Stimulated activated CD4-positive, alpha-beta T cell treated with anti-CD3 and anti-CD28 coated beads, Interleukin-4, amount 100 ng/mL, for 48 hours (primary cell): ENCODE measurements around the gene FCAMR.
A peak's percentile ranks its signal among the peaks of the same experiment; 100 is the strongest.

Experiments
- DNase-seq, 2 donors: peaks; one replicate each; pipeline ENCODE4 v3.0.0-alpha.2; 2020; ENCODE audit warnings: low read depth in 2 of 2

FCAMR gene

GRCh38 chr1:206957639-206958038 lies 12.6 kb downstream of the FCAMR start:
- DNase-seq = no peak

DNA sequence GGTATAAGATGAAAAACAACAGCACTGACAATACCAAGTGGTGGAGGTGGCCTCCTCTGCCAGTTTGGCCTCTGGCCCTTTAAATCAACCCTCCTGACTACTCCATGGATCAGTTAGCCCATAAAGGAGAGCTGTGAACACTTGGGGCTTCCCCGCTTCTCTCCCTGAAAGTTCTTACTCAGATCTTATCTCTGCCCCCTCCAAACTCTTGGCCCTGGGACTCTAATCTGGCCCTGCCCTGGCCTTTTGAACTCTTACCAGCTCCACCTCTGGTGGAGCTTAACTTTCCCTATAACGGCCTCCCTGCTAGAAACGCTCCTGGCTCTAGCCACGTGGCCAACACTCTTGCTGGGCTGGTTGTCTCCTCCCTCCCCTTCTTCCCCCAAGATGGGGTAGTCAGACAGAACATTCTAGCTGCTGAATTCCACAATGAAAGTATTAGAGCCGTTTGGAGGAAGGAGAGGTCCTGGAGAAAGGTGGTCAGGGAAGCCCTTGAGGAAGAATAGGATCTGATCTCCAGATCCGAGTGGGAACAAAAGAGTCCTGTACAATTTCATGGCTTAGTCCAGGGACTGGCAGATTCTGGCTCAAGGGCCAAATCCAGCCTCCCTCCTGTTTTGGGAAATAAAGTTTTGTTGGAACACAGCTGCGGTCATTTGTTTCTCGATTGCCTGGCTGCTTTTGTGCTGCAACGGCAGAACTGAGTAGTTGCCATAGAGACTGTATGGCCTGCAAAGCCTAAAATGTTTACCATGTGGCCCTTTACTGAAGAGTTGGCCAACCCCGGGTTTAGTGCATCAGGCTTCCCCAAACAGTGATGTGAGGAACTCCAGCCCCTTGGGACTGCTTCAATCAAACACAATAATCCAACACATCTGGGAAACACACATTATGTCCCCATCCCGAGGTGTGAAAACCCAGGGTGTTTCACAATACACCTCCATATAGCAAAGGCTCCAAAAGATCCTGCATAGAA lies 14.5 kb downstream of the FCAMR start:
- DNase-seq = no peak

DNA sequence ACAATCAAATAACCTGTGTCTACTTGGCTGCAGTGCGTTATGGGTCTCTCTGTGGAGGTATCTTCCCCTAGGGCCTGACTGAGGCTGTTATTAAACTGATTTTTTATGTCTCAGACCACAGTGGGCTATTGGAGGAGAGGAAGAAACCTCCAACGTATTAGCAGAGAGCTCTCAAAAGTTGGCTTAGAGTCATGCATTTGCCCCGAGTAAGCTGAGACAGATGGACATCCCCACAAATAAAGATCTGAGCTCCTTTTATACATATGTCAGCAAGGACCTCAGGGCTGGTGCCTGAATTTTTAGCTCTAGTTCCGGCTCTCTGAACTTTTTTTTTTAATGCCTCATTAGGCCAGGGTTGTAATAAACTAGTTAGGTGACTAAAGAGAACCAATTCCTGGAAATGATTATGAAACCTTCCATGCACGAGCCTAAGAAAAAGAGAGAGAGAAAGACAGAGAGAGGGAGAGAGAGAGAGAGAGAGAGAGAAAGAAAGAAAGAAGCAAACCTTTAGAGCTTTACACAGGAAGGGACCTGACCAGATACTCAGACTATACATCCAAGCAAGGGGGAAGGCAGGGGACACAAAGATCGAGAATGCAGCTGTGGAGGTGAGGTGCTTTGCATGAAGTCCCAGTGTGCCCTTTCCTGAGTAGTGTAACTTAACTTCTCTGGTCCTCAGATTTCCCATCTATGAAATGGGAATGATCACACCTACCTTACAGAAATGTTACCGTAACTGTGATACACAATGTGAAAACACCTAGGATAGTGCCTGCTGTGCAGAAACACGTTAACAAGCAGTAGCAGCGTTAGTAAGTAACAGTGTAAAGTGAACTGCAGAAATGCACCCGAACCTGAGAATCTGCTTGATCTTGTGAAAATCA lies 15.6 kb downstream of the FCAMR start:
- DNase-seq = no peak

DNA sequence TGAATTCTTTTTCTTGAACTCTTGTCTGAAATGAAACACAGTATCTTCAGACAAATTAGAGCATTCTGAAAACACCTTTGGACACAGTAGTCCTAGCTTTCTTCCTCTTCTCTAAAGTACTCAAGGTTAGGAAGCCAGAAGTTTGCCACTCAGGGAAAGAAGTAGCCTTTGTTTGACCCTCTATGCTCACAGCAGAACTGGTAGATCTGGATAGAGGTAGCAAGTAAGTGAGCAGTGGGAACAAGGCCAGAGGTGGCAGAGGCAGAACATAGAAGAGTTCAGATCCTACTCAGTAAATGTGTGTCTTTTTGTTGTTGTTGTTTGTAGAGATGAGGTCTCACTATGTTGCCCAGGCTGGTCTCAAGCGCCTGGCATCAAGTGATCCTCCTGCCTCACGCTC lies 16.6 kb downstream of the FCAMR start:
- DNase-seq = no peak

DNA sequence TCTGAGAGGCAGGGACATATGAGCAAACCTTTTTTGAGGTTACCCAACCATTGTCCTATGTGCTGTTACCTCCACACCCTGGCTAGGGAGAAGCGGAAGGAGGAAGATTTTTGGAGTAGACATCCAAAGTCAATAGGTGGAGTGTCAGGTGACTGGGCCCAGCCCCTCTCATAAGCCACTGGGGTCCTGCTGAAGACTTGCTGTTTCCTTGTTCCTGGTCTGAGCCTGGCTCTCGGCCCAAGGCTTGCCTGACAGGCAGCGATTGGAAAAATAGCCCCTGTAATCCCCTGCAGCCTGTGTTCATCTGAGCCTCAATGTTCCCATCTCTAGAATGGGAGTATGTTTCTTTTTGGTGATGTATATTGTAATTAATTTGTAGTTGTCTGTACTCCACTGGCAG lies 17.1 kb downstream of the FCAMR start:
- DNase-seq = no peak

DNA sequence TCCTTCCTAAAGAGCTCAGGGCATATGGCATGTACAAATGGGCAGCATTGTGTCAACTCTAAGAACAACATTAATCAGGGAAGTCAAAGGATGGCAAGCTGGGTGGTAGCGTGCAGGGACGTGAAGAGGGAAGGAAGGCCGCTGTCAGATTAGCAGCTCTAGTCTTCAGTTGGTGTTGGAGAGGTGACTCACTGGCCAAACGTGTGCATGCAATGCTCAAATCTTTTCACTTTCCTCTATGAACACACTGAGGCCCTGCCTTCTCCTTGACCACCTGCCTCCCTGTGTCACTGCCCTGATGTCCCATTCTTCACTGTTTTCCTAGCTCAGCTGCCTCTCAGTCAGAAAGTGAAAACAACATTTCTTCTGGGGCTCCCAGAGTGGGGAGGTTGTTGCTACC lies 18.1 kb downstream of the FCAMR start:
- no peak for DNase-seq

- DNase-seq = no peak
Measured at GRCh38 chr1:206951318-206952100, 18.8 kb downstream of the FCAMR start.

- DNase-seq = no peak
Measured at GRCh38 chr1:206949641-206950040, 20.6 kb downstream of the FCAMR start.

- DNase-seq = no peak
Measured at GRCh38 chr1:206949208-206949607, 21.1 kb downstream of the FCAMR start.

DNA sequence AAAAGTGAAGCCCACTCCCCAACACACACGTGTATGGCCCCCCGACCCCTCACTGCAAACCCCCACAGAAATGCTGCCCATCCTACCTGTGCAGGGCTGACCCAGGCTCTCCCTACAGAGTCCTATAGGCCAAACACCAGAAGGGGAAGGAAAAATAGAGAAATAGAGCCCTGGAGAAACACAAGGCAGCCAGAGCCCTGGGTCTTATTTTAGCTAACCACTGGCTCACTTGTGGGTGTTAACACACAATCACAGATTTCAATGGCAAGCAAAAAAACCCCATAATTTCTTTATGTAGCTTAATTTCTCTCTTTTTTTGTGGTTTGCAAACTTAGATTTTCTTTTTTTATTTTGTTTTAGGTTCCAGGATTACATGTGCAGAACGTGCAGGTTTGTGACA lies 23.0 kb downstream of the FCAMR start:
- no peak for DNase-seq

- no peak for DNase-seq
Measured at GRCh38 chr1:206946261-206946660, 24.0 kb downstream of the FCAMR start, which contains the start of gene PIGR. Gene PIGR (minus strand): TSS chr1:206946466. CDS start chr1:206940531, 5,935 bp downstream.

GRCh38 chr1:206945779-206946178 lies 24.5 kb downstream of the FCAMR start:
- DNase-seq = no peak

- DNase-seq = no peak
Measured at GRCh38 chr1:206944703-206945102, 25.6 kb downstream of the FCAMR start.

GRCh38 chr1:206941766-206942418 lies 28.4 kb downstream of the FCAMR start:
- DNase-seq = no peak

DNA sequence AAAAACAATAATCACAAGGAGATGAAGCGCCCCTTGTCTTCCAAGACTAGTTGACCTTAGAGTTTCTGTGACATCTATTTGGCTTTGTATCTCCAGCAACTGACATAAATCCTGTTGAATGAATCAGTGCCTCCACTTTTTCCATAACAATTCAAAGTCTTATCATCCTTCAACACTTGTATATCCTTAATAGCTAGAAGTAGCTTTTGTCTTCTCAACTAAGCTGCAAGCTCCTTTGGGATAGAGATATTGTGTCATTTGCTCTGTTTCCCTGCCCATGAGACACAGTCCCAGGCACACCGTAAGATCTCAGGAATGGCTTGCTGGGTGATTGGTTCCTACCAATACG lies 29.7 kb downstream of the FCAMR start:
- DNase-seq = no peak

- no peak for DNase-seq
Measured at GRCh38 chr1:206939841-206940587, 30.2 kb downstream of the FCAMR start.

DNA sequence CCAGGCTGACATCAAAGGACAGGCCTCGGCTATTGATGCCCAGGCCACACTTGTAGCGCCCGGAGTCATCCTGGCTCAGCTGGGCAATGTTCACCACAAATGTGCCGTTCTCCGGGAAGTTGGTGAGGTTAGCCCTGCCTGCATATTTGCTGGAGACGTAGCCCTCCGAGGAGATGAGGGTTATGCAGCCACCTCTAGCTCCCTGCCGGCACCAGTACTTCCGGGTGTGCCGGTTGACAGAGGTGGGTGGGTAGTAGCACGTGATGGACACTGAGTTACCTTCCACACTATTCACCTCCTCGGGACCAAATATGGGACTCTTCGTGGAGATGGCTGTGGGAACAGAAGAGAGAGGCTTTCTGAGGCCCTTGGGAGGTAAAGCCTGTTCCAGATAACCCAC lies 31.1 kb downstream of the FCAMR start:
- DNase-seq = no peak

DNA sequence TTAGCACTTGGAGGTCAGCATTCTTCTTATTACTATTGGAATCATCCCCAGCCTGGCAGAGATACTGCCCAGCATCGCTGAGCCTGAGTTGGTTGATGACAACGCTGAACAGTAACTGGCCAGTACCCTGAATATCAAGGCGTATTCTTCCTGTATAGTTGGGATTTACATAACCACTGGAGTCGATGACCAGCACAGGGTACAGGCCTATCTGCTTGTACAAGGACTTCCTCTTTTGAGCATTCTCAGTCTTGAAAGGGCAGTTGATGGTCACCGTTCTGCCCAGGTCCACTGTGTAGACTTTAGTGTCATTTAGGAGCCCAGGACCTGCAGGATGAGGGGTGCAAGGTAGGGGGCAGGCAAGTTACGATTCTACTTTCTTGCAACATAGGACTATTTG lies 32.8 kb downstream of the FCAMR start:
- DNase-seq = no peak

- DNase-seq = peak; percentile 47 to 52
Measured at GRCh38 chr1:206935491-206936067, 34.7 kb downstream of the FCAMR start.

GRCh38 chr1:206933333-206933945 lies 36.8 kb downstream of the FCAMR start:
- peak; percentile 64 to 66 for DNase-seq
